PC-9 (cell line): Measurements from ENCODE around the gene MGAT5. TPM values are rescaled to one million over a fixed set of nuclear protein-coding genes. Genes with fewer than 3 reads are reported as not detected.

ENCODE experiments used
- BruUV-seq: library from RNA; stranded (reverse); fragments of 400-500 nt; replicated peaks from 2 replicates; lab custom pipeline; 2021; lab: Mats Ljungman, UMichigan
- CTCF ChIA-PET: fragments of 300-600 bp; sonication (Branson Sonifier 250); formaldehyde crosslinking; loops from one replicate; lab custom pipeline; 2022; ENCODE audit warnings: antibody characterized with exemption; lab: Charles Lee
- POLR2A ChIA-PET: fragments of 300-600 bp; sonication (Branson Sonifier 250); formaldehyde crosslinking; loops from one replicate; lab custom pipeline; 2022; ENCODE audit warnings: antibody characterized with exemption; ENCODE audit not compliant: unreplicated experiment; lab: Charles Lee
- DNase-seq, 2 experiments: peaks; one replicate each; pipeline versions ENCODE4 v3.0.0 to v3.0.0-alpha.2; 2015 to 2022; ENCODE audit warnings: mixed read lengths in 1 of 2
- H2AFZ ChIP-seq: fragments of 200-600 bp; sonication (generic); 2 replicates; pipeline ENCODE4 v1.8.1; 2017; ENCODE audit warnings: antibody characterized with exemption
- H3F3A ChIP-seq: fragments of 200-600 bp; sonication (generic); 2 replicates; pipeline ENCODE4 v1.8.1; 2017; ENCODE audit warnings: antibody characterized with exemption, mild to moderate bottlenecking, low read depth; ENCODE audit not compliant: insufficient read depth
- H3K27ac ChIP-seq: fragments of 200-600 bp; sonication (generic); 2 replicates; pipeline ENCODE4 v1.6.1; 2016; ENCODE audit warnings: mixed run types
- H3K27me3 ChIP-seq: fragments of 200-600 bp; sonication (generic); 2 replicates; pipeline ENCODE4 v1.6.1; 2016; ENCODE audit warnings: low read depth, mixed run types; ENCODE audit not compliant: insufficient read depth
- H3K36me3 ChIP-seq: fragments of 200-600 bp; sonication (generic); 2 replicates; pipeline ENCODE4 v1.6.1; 2016; ENCODE audit warnings: low read depth, mixed run types
- H3K4me1 ChIP-seq: fragments of 200-600 bp; sonication (generic); replicated peaks from 2 replicates; pipeline ENCODE4 v1.6.1; 2016; ENCODE audit warnings: mixed run types; ENCODE audit not compliant: insufficient read depth
- H3K4me2 ChIP-seq: fragments of 200-600 bp; sonication (generic); 2 replicates; pipeline ENCODE4 v1.6.1; 2017; ENCODE audit warnings: mixed run types
- H3K4me3 ChIP-seq: fragments of 200-600 bp; sonication (generic); 2 replicates; pipeline ENCODE4 v1.6.1; 2016; ENCODE audit warnings: mixed run types
- H3K79me2 ChIP-seq: fragments of 200-600 bp; sonication (generic); 2 replicates; pipeline ENCODE4 v1.6.1; 2017; ENCODE audit warnings: low read depth, mixed run types
- H3K9me2 ChIP-seq: fragments of 200-600 bp; sonication (generic); 2 replicates; pipeline ENCODE4 v1.8.1; 2017; ENCODE audit warnings: mild to moderate bottlenecking; ENCODE audit not compliant: insufficient read depth
- H3K9me3 ChIP-seq: fragments of 200-600 bp; sonication (generic); 2 replicates; pipeline ENCODE4 v1.8.1; 2016; ENCODE audit warnings: low read depth; ENCODE audit not compliant: insufficient read depth
- H4K20me1 ChIP-seq: fragments of 200-600 bp; sonication (generic); 2 replicates; pipeline ENCODE4 v1.8.1; 2017; ENCODE audit not compliant: insufficient read depth
- EZH2 ChIP-seq: fragments of 200-600 bp; sonication (generic); IDR thresholded peaks from 2 replicates; pipeline ENCODE4 v1.8.0; 2017; ENCODE audit warnings: antibody characterized with exemption, low read depth
- intact Hi-C: fragments of 100-400 bp; cut with micrococcal nuclease; formaldehyde crosslinking; loops from one replicate; pipeline ENCODE4 v1.10.0; 2022; ENCODE audit not compliant: unreplicated experiment
- total RNA-seq: library from RNA; stranded (reverse); gene quantifications from 2 replicates; pipeline ENCODE4 v1.2.3, GENCODE V29; 2021
- TF ChIP-seq, protein P1 (sequence below): fragments of 200-600 bp; sonication (generic); conservative IDR thresholded peaks from 2 replicates; pipeline ENCODE4 v1.6.1; 2017; ENCODE audit warnings: mixed run types, antibody characterized with exemption, mild to moderate bottlenecking, moderate library complexity

The MGAT5 gene
- total RNA-seq, 1 experiment from 2014 or later: 33.5 TPM

GRCh38 chr2:134502104-134502503, 248.2 kb downstream of the MGAT5 start:
- intact Hi-C loops: no loop called here
- TF ChIP-seq, protein P1, sequence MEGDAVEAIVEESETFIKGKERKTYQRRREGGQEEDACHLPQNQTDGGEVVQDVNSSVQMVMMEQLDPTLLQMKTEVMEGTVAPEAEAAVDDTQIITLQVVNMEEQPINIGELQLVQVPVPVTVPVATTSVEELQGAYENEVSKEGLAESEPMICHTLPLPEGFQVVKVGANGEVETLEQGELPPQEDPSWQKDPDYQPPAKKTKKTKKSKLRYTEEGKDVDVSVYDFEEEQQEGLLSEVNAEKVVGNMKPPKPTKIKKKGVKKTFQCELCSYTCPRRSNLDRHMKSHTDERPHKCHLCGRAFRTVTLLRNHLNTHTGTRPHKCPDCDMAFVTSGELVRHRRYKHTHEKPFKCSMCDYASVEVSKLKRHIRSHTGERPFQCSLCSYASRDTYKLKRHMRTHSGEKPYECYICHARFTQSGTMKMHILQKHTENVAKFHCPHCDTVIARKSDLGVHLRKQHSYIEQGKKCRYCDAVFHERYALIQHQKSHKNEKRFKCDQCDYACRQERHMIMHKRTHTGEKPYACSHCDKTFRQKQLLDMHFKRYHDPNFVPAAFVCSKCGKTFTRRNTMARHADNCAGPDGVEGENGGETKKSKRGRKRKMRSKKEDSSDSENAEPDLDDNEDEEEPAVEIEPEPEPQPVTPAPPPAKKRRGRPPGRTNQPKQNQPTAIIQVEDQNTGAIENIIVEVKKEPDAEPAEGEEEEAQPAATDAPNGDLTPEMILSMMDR: no peak
- TF ChIP-seq EZH2: no peak
- ChIA-PET POLR2A (no interaction called here), CTCF (no interaction called here)
- Histone ChIP-seq H2AFZ (no peak overlapping the region), H3K36me3 (no peaks in the 10 kb centered on the region), H3K79me2 (no peaks in the 10 kb centered on the region), H3K4me3 (no peak overlapping the region), H3F3A (no peaks in the 10 kb centered on the region), H3K9me2 (no peaks in the 10 kb centered on the region), H3K4me1 (no peaks in the 10 kb centered on the region), H3K9me3 (no peaks in the 10 kb centered on the region), H3K4me2 (no peak overlapping the region), H4K20me1 (no peaks in the 10 kb centered on the region), H3K27me3 (no peaks in the 10 kb centered on the region), H3K27ac (no peak overlapping the region)
- no TSS peak for BruUV-seq
- DNase-seq: no peak
